SK-N-MC (cell line): ENCODE results near the gene GEMIN7.

Source experiments
- EZH2 ChIP-seq: fragments of 200-600 bp; sonication (generic); IDR thresholded peaks from one replicate; pipeline ENCODE4 v1.6.1; 2017; ENCODE audit warnings: antibody characterized with exemption
- FOXP2 ChIP-seq: optimal IDR thresholded peaks from 2 replicates; pipeline ENCODE3; 2011; ENCODE audit warnings: mild to moderate bottlenecking, moderate library complexity; ENCODE audit not compliant: insufficient read depth; ENCODE audit errors: extremely low read length, control extremely low read depth
- POLR2AphosphoS5 ChIP-seq: IDR thresholded peaks from 2 replicates; pipeline ENCODE4 v1.6.1; 2012; ENCODE audit warnings: mild to moderate bottlenecking, low read depth, low read length, borderline replicate concordance

- no peak for TF ChIP-seq POLR2AphosphoS5
- TF ChIP-seq EZH2 = no peak
- no peak for TF ChIP-seq FOXP2
Observed at GRCh38 chr19:45075301-45076028, 3.6 kb upstream of the GEMIN7 start.
